HG02840 (cell line): Measurements from ENCODE around the gene NFKBIB.
"Not testable (repeated sequence)": the region's sequence is repeated elsewhere in the genome, so short reads cannot be mapped to it uniquely, and the experiment has no call there.

Experiments
- ATAC-seq: cut with Tn5 transposase; IDR thresholded peaks from one replicate; pipeline ENCODE4 v1.9.1; 2021; ENCODE audit warnings: mild to moderate bottlenecking, moderate library complexity, moderate number of reproducible peaks; ENCODE audit not compliant: unreplicated experiment, low FRiP score

Gene NFKBIB

DNA sequence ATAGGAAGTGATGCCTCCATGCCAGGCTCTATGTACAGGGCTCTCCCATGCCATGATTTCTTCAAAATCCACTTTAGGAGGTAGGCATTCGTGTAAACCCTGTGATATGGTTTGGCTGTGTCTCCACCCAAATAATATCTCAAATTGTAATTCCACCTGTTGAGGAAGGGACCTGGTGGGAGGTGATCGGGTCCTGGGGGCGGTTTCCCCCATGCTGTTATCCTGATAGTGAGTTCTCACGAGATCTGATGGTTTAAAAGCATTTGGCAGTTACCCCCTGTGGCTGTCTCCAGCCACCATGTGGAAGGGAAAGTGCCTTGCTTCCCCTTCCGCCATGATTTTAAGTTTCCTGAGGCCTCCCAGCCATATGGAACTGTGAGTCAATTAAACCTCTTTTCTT, 22.7 kb downstream of the NFKBIB start:
- ATAC-seq: no peak

GRCh38 chr19:38924388-38924787, 24.6 kb downstream of the NFKBIB start:
- ATAC-seq: no peak

DNA sequence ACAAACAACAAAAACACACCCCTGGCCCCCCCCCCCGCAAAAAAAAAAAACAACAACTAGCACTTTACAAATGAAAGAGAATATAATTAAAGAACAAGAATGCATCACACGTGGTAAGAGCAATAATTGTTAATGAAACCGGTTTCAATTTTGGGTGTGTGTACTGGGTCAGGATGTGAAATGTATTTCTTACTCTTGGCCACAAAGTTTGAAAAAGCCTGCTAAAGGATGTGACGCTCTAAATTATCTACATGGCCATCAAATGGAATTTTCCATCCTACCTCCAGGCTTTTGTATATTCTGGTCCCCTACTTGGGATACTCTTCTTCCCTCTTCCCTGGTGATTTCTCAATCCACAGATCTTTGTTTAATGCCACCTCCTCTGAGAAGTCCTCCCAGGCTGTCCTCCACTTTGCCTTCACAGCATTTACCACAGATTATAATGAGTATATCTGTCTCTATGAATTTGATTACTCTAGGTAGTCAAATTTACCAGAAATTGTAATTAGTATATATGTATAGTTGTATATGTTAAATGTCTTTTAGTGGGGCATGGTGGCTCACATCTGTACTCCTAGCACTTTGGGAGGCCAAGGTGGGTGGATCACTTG, 28.7 kb downstream of the NFKBIB start:
- ATAC-seq: no peak

DNA sequence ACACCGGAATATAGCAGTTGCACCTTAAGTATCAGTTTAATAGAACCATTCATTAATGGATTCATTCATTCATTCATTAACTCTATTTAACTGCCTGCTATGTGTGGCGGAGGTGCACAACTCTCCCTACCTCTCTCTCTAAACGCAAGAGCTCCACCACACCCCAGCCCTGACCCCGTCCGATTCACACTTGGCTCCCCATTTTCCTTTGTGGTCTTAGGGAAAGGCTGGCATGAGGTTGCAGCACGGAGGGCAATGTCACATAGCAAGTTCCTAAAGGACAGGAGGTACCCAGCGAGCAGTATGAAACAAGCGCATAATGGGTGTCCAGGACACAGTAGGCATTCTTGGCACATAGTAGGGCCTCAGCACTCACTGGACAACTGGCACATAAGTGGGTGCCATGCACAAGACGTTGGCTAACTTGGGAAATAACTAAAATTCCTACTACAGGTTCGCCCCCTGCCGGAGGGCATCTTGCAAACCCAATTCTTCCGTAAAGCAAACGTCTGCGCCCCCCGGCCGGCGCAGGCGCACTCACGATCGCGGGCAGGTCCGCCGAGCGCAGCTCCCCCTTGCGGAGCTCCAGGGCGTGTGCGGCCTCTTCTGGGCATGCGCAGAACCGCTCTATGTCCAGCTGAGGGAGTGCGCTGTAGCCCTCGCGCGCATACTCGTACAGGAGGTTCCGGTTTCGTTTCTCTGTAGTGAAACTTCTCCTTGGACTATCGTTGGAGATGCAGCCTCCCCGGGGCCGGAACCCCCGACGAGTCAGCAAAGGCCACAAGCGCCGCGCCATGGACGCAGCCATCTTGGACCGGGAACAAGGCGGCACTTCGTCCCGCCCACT, 30.4 kb downstream of the NFKBIB start, which contains the start of gene SARS2:
SARS2 (minus strand) TSS at position 835 of the 847 bp plus-strand sequence; CDS start at position 808, 27 bp downstream.
- ATAC-seq: peak; percentile 79

- ATAC-seq: peak; percentile 98
Measured at GRCh38 chr19:38930776-38931520, 31.2 kb downstream of the NFKBIB start, which contains the start of gene MRPS12. MRPS12 (plus strand) TSS chr19:38930944; CDS start chr19:38931295, 351 bp downstream.

GRCh38 chr19:38931521-38931793, 31.7 kb downstream of the NFKBIB start:
- no peak for ATAC-seq

DNA sequence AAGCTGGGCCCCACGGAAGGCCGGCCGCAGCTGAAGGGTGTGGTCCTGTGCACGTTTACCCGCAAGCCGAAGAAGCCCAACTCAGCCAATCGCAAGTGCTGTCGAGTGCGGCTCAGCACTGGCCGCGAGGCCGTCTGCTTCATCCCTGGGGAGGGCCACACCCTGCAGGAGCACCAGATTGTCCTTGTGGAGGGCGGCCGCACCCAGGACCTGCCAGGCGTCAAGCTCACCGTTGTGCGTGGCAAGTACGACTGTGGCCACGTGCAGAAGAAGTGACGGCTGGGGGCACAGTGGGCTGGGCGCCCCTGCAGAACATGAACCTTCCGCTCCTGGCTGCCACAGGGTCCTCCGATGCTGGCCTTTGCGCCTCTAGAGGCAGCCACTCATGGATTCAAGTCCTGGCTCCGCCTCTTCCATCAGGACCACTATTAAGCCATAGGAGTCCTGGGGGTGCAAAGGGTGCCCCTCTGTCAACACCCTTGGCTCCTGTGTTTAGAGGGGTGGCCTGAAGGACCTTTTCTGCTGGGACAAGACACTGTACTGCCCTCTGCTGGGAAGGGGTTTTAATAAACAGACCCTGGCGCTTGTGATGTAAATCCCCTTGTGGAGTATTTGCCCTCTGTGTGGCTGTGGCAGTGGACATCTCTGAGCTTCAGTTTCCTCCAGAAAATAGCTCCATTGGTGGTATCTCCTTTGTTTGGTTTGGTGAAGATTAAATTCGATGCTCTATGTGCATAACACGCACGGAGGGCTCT, 32.8 kb downstream of the NFKBIB start:
- ATAC-seq: no peak

GRCh38 chr19:38933544-38933943, 33.8 kb downstream of the NFKBIB start:
- ATAC-seq: no peak

DNA sequence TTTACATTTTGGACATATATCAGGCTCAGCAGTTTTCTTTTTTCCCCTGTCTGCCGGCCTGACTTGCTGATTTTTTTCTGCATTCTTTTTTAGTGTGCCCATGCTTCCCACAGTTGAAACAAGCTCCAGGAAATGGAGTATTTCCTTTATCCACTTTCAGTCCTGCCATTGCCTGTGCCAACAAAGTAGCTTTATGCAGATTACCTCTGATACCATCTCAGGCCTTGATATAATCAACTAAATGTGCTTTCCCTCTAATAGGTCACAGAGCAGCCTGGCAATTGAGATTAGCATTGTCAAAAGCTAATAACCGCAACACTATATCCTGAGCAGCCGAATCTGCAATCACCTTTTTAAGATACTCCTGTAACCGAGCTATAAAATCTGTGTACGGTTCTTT, 40.2 kb downstream of the NFKBIB start:
- ATAC-seq: no peak

- ATAC-seq: not testable (repeated sequence)
Measured at GRCh38 chr19:38941466-38941865, 41.7 kb downstream of the NFKBIB start.

DNA sequence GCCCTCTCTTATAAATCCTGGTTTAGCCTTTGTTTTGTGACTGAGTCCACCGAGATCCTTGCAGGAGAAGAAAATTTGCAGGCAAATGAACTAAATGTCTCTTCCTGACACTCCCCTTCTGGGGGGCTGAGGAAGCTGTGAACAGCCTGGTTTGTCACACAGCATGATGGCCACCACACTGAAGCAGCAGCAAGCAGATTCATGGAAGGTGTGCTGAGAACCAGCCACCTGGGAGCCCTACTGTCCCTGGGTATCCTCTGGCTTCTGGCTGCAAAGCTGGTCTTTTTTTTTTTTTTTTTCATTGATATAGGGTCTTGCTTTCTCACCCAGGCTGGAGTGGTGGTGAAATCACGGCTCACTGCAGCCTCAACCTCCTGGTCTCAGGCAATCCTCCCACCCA, 42.2 kb downstream of the NFKBIB start:
- no peak for ATAC-seq

DNA sequence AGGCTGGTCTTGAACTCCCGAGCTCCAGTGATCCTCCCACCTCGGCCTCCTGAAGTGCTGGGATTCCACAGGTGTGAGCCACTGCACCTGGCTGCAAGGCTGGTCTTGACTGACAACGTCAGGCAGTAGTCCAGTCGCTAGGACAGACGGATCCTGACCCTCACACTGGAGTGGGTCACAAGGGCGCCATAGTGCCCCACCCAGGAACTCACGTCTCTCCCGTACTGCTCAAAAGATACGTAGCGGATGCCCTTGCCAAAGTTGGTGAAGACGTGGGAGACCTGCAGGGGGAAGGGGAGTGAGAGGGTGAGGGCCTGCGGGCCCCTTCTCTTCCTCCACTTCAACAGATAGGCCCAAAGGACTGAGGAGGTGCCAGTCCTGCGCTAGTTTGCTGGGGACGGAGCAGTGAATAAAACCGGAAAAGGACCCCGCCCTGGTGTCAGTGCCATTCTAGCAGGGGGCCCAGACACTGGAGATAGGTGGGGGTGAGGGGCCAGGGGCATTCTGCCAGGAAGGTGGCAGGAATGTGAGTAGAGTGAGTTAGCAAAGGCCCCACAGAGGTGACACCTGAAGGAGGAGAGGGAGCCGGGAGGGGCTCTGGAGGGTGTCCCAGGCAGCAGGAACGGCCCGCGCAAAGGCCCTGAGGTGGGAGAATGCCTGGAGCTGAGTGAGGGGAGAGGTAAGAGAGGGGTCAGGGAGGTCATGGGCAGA, 42.9 kb downstream of the NFKBIB start:
- ATAC-seq: no peak

- no peak for ATAC-seq
Measured at GRCh38 chr19:38944981-38945506, 45.3 kb downstream of the NFKBIB start.

GRCh38 chr19:38945562-38946228, 45.9 kb downstream of the NFKBIB start:
- no peak for ATAC-seq

DNA sequence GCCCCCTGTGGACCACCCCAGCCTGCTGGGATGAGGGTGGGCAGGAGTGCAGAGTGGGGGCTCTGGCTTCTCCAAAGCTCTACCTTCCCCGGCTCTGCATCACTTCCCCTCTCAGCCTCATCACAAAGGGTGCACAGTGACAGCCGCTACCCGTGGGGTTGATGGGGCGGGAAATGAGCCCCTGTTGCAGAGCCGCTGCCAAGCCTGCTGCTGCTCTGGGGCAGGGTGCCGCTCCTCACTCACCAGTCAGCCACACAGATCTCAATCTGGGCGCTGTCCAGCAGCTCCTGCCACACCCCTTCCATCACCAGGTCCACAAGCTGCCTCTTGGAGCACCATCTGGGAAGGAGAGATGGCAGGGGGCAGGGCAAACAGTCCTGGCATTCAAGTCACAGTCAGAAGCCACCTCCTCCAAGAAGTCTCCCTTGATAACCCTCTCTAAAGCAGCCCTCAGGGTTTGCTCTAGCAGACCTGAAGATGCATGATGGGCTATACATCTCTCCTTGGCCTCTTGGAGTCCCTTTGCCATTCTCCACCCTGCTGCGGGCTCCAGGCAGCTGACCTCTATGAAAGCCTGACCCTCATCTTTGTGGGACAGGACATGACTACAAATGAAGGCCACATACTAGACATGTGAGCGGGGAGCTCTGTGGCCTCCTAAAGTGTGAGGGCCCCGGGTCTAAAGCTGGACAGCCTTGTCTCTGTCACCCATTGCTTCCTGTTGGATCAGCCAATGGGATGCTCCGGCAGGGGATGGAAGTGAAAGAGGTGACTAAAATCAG, 46.7 kb downstream of the NFKBIB start:
- ATAC-seq: no peak

DNA sequence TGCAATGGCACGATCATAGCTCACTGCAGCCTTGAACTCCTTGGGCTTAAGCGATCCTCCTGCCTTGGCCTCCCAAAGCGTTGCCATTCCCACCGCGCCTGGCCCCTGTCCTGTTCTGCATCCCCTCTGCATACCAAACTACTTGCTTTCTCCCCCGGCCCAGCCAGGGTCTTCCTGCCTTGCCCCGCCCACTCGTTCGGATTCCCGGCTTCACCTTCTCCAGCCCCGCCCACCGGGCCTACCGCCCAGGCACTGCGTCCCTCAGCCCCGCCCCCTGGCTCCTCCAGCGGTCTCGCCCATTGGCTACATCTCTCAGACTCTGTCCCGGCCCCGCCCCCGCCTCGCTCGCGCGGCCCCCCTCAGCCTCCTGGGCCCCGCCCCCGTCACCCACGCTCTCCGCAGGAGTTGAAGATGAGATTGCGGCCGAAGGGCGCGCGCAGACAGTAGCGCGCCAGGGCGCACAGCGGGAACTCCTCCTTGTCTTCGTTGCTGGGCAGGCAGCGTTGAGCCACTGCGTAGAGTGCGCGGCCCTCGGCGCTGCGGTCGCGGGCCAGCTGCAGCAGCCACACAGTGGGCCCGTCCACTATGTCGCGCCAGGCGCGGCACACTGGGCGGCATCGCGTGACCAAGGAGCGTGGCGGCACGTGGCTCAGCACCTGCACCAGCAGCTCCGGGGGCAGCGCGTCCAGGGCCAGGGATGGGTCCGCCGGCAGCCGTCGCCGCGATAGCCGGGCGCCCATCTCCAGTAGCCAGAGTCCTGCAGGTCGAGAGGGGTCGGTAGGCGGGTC, 50.0 kb downstream of the NFKBIB start:
- ATAC-seq: no peak

DNA sequence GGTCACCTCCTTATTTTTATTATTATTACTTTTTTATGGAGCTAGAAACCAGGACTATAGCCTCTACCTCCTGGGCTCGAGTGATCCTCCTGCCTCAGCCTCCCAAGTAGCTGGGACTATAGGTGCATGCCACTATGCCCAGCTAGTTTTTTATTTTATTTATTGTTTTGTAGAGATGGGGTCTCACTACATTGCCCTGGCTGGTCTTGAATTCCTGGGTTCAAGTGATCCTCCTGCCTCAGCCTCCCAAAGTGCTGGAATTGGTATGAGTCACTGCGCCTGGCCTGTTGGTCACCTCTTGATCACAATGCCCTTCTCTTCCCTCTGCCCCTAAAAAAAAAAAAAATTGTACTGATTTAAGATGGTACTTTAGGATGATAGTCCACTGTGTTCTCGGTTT, 51.4 kb downstream of the NFKBIB start:
- no peak for ATAC-seq
